Measurements from ENCODE around the gene EFL1.
A peak's percentile ranks its signal among the peaks of the same experiment; 100 is the strongest.

The EFL1 gene

DNA sequence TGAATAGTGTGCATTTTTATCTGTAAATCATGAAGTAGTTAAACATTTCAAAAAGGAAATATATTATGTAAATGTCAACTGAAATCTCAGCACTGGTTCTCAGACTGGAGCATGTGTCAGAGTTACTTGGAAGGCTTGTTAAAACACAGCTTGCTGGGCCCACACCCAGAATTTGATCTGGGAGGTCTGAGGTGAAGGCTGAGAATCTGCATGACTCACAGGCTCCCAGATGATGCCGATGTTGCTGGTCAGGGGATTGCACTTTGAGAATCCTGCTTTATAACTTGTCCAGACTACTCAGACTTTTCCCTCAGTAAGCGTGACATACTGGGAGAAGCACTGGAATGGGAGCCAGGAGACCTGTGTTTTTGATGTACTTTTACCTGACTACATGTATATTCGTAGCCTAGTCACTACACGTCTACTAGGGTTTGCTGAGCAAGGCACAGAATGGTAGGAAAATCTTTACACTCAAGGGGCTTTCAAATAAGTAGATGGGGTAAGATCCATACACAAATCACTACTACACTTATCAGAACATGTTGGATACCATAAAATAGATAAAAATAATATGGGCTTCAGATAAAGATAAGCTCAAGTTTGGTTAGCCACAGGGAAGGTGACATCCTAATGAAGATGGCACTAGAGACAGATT is 139.7 kb downstream of the EFL1 start:
- DNase-seq (ENCODE audit: low spot score): no peak

DNA sequence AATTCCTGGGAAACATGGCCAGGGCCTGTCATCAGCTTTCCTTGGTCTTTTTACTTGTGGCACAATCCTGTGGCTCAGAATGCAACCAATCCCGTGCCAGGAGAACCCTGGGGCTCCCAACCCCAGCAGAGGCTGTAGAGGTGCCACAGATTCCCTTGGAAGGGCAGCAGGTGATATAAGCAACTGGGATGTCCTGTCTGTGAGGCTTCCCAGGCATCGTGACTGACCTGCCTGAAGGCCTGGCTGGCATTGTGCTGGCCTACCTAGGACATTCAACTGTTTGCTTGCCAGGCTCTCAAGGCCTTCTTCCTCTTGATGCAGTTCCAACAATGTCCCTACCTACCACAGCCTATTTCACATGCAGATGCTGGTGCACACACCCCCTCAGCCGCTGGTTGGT is 144.5 kb downstream of the EFL1 start:
- no peak for DNase-seq (ENCODE audit: low spot score)

DNA sequence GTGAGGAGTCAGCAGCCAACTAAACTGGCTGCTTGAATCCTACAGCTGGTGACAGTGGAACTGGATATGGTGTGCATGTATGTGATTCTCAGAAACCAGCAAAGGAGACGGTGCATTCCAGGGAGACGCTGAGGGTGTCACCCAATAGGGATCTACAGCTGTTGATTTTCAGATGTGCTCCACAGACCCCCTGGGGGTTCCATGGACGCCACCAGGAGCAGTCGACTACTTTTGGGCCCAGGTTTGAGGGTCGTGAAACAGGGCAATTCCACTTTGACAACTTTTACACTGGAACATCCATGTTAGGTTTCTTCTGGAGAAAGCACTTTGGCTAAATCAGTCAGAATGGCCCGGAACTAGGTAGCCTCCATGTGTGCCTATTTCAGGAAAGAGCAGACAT is 145.2 kb downstream of the EFL1 start:
- no peak for DNase-seq (ENCODE audit: low spot score)

DNA sequence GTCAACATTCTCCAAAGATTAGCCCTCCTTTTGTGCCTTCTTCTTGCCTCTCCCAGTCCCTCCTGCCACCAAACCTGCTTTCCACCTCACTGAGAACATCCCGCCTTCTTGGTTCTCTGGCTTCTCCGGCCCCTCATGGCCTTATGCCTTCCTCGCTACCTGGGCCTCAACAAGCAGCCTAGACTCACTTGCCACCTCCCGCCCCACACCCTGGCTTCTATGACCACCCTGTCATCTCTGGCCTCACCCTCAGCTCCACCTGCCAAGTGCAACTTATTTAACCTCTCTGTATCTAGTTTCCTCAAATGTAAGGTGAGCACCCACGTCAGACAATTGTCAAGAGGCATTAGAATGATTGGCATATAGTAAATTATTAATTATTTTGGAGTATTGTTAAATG is 147.9 kb downstream of the EFL1 start:
- no peak for DNase-seq (ENCODE audit: low spot score)

DNA sequence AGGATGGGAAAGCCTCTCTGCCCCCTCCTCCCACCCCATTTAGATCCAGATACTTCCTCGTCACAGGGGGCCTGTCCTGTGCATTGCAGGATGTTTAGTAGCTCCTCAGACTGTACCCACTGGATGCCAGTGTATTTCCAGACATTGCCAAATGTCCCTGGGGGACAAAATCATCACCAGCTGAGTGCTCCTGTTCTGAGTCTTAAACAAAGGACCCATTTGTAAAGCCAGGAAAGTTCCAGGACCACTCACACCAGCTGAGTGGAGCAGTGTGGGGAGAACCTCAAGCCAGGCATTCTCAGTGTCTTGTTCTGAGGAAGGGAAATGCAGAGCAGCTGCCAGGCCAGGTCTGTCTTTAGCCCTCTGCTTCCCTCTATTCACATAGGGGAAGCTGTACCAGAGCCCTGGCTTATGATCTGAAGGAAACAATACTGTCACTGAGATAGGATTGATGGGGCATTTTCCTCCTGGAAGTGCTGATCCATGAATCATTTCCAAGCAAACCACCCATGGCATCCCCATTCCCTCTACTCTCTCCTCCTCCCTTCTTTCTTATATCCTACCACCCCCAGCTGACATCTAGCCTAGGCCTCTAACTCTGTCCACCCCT is 149.3 kb downstream of the EFL1 start:
- DNase-seq (ENCODE audit: low spot score): no peak

DNA sequence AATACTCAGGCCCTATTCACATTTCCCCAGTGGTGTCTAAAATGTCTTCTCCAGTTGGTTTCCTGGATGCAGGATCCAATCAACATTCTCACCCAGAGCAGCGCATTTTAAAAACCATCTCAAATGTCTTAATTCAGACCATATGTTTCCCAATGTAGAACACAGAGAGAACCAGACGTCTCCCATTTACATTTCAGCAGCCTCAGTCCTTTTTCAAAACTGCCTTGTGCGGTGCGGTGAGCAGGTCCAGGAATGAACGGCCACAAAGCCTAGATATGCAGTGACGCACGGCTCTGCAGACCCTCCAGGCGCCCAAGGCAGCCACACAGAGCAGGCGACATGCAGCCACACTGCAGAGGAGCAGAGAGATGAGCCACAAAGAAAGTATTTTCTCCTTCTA is 150.6 kb downstream of the EFL1 start:
- DNase-seq (ENCODE audit: low spot score): no peak

DNA sequence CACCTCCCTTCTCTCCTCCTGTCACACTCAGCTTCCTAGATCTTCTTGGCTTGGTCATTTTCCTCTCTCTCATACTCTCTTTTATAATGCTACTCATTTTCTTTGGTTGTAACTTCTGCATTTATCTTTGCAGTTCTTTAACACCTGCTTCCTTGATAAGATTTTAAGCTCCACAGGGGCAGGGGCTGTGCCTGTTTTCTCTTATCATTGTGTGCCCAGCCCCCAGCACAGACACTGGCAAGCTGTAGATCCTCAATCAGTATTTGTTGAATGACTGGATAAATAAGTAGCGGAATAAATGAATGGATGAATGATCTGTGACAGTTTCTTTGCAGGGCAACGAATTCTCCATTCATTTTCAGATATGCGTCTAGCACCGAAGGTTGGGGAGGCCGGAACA is 152.4 kb downstream of the EFL1 start:
- no peak for DNase-seq (ENCODE audit: low spot score)

DNA sequence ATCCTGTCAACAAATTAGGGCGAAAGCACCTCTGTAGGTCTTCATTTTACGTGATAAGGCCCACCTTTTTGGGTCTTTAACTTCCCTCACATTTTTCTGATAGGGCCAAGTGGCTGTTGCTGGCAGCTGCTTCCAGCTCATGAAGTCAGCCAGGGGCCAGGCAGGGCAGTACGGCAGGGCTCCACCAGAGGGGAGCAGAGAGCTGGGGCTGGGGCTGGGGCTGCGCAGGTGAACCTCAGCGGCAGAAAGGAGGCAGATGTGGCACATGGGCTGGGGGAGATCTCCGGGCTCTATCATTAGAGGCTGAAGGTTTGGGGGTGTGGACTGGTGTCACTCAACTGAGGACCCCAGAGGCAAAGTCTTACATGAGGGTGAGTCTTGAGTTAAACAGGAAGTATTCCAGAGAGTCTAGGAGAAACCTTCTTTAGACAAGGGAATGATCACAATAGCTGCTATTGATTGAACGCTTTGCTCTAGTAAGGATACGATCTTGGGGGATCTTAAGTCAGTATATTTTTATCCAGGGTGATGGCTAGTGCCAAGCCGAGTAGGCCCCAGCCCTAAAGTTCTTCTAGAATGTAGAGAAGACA is 153.9 kb downstream of the EFL1 start:
- DNase-seq (ENCODE audit: low spot score): peak; percentile 76

DNA sequence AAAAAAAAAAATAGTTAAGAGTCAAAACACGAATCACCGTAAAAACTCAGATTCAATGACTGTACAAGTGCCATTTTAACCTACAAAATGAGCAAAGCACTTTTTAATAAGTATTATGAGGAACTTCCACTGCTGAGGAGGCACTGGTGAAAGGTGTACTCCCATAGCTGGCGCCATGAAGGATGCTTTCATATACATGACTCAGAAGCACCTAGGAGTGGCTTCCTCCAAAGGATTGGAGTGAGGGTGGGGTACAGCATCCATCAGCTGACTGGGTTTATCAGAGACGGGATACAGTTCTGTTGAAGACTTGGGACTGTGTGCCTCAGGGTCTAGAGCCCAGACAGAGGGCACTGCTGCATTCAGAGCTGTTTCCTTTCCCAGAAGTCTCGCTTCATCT is 155.9 kb downstream of the EFL1 start:
- DNase-seq (ENCODE audit: low spot score): no peak

DNA sequence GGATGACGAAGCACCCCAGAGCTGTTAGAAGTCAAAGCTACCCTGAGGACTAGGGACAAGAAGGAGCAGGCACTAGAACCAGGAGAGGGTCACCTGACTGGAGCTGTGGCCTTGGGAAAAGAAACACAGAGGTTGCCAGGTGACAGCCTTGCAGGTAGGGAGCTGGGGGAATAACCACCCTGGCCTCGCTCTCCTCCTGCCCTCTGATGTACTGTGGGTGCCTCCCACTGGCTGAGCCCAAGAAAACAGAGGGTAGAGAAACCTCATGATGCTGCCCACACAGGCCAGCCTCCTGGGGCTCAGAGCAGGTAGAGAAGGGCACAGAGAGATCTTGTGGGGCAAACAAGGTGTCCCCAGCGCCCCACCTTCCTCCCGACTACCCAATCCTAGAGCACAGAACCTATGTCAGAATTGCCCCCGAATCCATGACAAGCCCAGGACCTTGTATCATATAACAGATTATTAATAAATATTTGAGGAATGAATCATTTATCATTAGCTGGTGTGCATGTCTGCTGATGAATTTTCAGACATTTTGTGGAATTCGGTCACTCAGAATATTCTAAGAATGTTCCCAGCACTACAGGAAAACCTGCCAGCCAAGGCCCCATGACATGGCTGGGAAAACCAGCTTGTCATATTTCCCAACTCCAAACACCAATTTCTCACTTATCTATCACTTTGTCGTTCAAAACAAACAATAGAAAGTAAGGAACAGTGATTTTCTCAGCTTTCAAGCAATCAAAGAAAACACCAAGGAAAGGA is 156.9 kb downstream of the EFL1 start:
- DNase-seq (ENCODE audit: low spot score): no peak

DNA sequence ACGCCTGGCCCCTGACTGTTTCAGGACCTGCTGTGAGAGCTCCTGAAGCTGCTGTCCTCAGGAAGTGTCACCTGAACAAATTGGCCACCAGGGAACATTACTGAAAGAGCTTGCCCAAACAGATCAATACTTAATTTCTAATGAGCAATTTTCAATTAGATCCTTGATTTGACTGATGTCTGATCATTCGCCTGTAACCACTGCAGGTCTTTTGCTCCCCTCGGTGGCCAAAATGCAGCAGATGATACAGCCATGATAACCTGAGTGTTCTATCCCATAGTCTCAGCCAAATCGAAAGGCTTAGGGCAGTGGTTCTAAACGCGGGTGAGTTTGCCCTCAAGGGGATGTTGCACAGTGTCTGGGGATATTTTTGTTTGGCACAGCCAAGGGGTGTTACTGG is 159.1 kb downstream of the EFL1 start:
- DNase-seq (ENCODE audit: low spot score): no peak

DNA sequence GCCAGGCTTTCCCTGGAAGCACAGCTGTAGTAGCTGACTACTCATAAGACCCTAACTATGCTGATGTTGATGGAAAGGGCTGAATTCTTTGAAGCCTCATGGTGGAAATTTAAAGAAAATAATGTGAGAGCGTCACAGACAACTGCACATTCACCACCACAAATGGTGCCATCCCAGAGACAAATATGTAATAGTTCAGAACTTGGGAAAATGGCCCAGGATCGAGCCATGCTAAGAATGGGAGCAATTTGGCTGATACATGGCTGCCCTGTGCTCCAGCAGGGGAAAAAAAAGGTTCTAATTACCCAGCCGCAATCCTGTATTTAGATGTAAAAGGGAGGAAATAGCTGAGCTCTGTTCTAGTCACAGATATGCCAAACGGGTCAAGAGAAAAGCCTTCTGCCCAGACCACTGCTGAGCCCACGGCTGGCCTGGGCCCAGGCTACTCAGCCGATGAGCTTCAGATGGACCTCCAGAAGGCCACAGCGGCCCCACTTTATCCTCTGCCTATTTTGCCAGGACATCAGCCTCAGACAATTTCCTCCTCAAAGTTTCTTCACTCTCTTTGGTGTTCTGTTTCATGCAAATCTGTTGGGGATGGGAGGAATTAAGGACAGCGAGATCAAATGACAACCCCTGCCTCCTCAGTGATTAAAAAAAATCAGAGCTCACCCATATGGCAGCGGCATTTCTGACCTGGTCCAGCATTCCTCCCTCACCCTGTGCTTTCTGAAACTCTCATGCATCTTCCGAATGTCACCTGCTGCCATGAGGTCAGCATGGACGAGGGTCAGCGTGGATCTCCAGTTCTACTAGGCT is 162.2 kb downstream of the EFL1 start:
- DNase-seq (ENCODE audit: low spot score): no peak

DNA sequence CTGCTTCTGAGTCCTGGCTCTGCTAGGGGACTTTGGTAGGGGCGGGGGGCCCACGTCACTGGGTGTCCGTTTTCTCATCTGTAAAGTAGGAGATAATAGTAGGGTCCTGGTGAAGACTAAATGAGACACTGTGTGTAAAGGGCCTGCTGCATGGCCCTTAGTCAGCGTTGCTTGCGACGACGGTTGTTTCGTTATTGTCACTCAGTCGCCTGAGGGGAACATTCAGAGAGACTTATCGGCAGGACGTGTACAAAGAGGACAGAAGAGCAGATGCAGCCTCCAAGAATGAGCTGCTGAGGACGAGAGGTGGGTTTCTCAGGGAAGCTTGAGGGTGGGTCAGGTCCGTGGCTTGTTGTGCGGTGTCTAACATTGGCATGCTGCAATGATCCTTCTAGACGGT is 163.9 kb downstream of the EFL1 start:
- no peak for DNase-seq (ENCODE audit: low spot score)

DNA sequence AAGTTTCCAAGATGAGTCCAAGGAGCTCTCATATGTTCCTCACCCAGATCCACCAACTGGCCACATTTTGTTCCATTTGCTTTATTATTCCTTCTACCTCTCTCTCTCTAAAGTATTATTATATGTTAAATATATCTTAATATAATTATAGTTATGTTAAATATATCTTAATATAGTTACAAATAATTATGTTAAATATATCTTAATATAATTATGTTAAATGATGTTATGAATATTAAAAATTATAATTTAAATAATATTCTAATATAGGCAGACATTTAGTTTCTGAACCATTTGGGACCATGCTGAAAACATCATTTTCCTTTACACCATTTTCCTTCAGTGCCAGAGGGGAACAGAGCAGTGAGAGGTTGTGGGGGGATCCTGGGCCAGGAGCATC is 166.7 kb downstream of the EFL1 start:
- no peak for DNase-seq (ENCODE audit: low spot score)

DNA sequence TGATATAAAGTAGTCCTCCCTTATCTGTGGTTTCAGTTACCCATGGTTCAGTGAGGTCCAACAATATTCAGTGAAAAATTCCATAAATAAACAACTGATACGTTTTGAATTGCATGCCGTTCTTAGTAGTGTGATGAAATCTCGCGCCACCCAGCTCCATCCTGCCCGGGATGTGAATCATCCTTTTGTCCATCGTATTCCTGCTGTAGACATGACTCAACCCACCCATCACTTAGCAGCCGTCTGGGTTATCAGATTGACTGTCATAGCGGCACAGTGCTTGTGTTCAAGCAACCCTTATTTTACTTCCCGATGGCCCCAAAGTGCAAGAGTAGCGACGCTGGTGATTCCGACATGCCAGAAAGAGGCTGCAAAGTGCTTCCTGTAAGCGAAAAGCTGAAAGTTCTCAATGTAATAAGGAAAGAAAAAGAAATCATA is 168.7 kb downstream of the EFL1 start:
- no peak for DNase-seq (ENCODE audit: low spot score)

DNA sequence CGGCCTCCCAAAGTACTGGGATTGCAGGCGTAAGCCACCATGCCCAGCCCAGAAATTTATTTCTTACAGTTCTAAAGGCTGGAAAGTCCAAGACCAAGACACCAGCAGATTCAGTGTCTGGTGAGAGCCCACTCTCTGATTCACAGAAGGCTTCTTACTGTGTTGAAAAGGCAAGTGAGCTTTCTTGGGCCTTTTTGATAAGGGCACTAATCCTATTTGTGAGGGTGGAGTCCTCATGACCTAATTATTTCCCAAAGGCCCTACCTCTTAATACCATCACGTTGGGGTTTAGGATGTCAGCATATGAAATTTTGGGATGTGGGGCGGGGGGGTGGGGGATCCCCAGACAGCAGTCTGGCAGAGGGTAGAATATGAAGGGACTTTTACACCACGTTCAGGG is 169.2 kb downstream of the EFL1 start:
- no peak for DNase-seq (ENCODE audit: low spot score)

DNA sequence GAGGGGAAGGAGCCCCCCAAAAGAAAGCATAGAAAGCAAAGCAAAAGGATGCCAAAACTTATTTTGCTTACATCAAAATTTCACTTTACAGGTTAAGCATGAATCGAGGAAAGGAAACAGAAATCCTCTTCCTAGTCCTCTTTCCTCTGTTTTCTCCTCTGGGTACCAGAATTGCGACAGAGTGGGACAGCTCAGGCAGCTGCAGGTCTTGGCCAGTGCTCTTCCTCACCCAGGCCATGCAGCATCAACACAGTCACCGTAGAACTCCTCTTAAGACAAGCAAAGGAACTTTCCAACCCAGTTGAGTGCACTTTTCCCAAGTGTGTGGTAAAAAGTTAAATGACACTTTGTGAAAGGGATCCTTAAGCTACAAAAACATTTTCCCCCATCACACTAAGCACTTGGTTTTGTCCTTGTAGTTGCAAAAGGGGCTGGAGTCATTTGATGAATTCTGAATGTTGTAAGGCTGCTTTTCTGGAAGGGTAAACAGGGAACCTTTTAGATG is 170.8 kb downstream of the EFL1 start:
- DNase-seq (ENCODE audit: low spot score): no peak

DNA sequence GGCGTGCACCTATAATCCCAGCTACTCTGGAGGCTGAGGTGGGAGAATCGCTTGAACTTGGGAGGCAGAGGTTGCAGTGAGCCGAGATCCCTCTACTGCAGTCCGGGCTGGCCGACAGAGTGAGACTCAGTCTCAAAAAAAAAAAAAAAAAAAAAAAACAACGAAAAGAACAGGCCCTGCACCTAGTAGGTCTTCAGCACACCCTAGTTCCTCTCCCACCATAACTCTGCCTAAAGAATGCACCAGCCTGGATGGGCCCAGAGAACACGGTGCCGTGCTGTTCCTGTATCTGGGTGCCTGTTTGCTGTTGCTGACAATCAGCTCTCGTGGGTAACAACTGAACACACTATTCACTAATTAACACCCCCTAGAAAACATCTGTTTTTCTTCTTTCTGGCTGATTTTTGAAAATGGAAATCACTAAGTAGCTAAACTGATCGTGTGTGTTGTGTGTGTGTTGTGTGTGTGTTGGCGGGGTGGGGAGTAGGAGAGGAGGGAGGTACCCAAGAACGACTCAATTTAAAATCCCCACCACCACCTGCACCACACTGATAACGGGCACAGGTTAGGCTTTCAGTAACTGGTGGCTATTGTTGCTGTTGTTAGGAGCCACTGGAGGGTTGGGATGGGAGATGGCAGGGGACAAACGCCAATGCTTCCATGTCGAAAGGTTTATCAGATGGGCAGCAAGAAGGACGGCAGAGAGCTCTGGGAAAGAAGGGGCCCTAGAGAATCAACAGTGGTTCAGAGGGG is 176.1 kb downstream of the EFL1 start:
- no peak for DNase-seq (ENCODE audit: low spot score)

DNA sequence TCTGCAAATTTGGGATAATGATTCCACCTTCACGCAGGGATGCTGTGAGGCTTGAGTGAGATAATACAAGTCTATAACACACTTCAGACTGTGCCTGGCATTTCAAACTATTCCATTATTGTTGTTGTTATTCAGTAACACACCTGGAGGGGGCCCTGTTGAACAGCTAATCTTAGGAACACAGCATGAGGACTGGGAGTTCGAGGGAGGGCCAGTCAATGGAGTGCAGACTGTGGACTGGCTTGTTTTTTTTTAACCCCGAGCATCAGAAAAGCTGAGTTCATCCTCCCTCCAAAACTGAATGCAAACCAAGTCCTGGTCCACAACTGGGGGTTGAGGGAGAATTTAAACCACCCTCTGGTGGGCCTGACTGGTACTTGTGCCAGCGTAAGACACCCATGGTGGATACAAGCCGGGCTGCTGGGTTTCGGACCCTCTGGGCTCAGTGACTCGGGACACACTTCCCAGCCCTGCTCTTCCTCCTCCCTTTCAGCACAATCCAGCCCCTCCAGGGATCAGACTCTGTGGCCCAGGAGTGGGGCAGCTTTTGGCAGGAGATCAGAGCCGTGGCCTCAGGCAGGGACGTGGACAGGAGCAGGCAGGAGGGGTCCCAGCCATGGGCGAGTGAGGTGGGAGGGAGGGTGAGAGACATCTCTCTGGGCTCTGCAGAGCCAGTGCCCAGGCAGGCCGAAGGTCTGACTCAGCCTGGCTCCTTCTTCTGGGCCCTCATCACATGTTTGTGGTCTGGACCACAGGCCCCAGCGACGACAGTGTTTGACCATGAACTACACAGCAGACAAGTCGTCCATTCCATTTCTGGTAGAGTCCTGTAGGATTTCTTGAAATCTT is 180.4 kb downstream of the EFL1 start:
- peak; percentile 21 for DNase-seq (ENCODE audit: low spot score)

DNA sequence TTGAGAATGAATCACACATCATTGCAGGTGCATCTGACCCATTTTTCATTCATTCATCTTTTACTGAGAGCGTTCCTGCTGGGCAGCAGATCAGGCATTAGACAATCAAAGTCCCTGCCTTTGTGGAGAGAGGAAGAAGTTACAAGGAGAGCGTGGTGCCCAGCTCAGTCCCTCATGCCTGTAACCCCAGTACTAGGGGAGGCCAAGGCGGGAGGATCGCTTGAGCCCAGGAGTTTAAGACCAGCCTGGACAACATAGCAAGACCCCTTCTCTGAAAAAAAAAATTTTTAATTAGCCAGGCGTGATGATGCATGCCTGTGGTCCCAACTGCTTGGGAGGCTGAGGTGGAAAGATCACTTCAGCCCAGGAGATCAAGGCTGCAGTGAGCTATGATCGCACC is 181.8 kb downstream of the EFL1 start:
- no peak for DNase-seq (ENCODE audit: low spot score)

Data from NAMALWA (cell line).